ENCODE results near the gene CSTPP1.
"Not testable (repeated sequence)": the region's sequence is repeated elsewhere in the genome, so short reads cannot be mapped to it uniquely, and the experiment has no call there.

CSTPP1 gene

GRCh38 chr11:46987183-46987582, 50.6 kb downstream of the CSTPP1 start:
- H3K9me3 Mint-ChIP-seq, result peaks cover 5 to 6% of the 10 kb centered on the region in 2 donors
- DNase-seq (no peak), ATAC-seq (no peak)
- peaks cover 5% of the 10 kb centered on the region for H3K4me1 Mint-ChIP-seq
- H3K27me3 Mint-ChIP-seq, result no peaks in the 10 kb centered on the region
- H3K27ac Mint-ChIP-seq, result no peak overlapping the region
- H3K4me3 Mint-ChIP-seq, result no peak overlapping the region

DNA sequence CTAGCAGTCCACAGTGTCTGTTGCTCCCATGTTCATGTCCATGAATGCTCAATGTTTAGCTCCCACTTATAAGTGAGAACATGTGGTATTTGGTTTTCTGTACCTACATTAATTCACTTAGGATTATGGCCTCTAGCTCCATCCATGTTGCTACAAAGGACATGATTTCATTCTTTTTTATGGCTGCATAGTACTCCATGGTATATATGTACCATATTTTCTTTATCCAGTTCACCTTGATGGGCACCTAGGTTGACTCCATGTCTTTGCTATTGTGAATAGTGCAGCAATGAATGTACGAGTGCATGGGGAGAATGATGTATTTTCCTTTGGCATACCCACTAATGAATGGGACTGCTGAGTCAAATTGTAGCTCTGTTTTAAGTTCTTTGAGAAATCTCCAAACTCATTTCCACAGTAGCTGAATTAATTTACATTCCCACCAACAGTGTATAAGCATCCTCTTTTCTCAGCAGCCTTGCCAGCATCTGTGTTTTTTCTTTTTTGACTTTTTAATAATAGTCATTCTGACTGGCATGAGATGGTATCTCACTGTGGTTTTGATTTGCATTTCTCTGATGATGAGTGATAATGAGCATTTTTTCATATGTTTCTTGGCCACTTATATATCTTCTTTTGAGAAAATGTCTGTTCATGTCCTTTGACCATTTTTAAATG, 53.4 kb downstream of the CSTPP1 start:
- not testable (repeated sequence) for H3K4me1 Mint-ChIP-seq, DNase-seq, H3K4me3 Mint-ChIP-seq, H3K27ac Mint-ChIP-seq, H3K27me3 Mint-ChIP-seq, H3K9me3 Mint-ChIP-seq, ATAC-seq

DNA sequence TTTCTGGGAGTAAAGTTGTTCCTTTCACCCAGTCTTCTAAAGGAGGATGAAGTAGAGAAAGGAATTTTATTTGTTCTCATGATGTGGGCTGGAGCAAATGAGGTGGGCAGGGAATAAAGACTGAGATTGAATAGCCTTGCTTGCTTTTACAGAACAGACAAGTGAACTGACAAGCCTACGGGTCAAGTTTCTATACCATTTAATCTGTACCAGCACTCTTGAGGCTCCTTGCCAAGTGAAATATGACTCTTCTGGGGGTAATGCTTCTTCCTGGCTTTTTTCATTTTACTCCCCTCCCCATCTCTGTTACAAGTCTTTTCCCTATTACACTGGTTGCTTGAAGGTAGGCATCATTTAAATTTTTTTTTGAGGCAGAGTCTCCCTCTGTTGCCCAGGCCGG, 54.8 kb downstream of the CSTPP1 start:
- Mint-ChIP-seq H3K27ac (no peak overlapping the region), H3K4me3 (no peak overlapping the region), H3K9me3 (peaks cover 6 to 9% of the 10 kb centered on the region in 2 donors), H3K4me1 (no peaks in the 10 kb centered on the region), H3K27me3 (no peaks in the 10 kb centered on the region)
- no peak for DNase-seq
- ATAC-seq, result no peak

GRCh38 chr11:46992386-46992785, 55.8 kb downstream of the CSTPP1 start:
- H3K27ac Mint-ChIP-seq, H3K4me1 Mint-ChIP-seq, ATAC-seq, H3K9me3 Mint-ChIP-seq, DNase-seq, H3K4me3 Mint-ChIP-seq, H3K27me3 Mint-ChIP-seq: not testable (repeated sequence)

- DNase-seq, H3K27ac Mint-ChIP-seq, H3K4me3 Mint-ChIP-seq, H3K9me3 Mint-ChIP-seq, ATAC-seq, H3K27me3 Mint-ChIP-seq: not testable (repeated sequence)
- H3K4me1 Mint-ChIP-seq, result peaks cover 33% of the 10 kb centered on the region
Observed at GRCh38 chr11:46997796-46998195, 61.2 kb downstream of the CSTPP1 start.

DNA sequence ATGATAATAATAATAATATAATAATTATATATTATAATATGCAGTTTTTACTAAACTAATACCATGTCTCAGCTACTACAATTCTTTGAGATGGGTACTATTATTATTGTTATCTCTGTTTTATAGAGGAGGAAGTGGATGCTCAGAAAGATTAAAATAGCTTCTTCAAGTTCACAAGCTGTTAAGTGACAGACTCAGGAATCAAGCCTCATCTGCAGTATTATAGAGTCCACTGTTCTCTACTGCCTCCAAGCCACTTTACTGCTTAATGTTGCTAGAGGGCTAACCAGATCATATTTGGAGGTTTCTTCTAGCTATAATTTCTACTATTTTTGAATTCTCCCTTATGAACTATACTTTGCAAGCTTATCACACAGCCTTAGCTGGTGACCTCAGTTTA, 62.7 kb downstream of the CSTPP1 start:
- H3K27me3 Mint-ChIP-seq, result no peaks in the 10 kb centered on the region
- peaks cover 47% of the 10 kb centered on the region for H3K4me1 Mint-ChIP-seq
- no peak overlapping the region for H3K27ac Mint-ChIP-seq
- ATAC-seq (no peak), DNase-seq (no peak)
- H3K4me3 Mint-ChIP-seq, result no peak overlapping the region
- H3K9me3 Mint-ChIP-seq, result no peaks in the 10 kb centered on the region

DNA sequence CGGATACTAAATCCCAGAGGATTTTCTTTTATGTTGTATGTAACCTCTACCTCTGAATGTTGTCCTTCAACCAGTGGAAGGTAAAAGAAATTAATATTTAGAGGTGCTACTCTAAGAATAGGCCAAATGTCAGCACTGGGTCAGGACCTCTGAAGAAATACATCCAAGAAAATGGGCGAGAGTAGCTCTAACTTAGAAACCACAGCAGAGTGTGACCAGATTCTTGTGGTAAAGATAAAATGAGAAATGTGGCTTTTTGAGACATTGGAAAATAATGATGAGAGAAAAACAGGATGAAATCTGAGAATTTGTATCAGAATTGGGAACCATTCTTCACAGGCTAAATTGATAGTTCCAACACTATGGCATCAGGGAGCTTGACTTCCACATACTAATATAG, 63.5 kb downstream of the CSTPP1 start:
- H3K27me3 Mint-ChIP-seq, result no peaks in the 10 kb centered on the region
- H3K4me1 Mint-ChIP-seq, result peaks cover 55% of the 10 kb centered on the region
- ATAC-seq (no peak), DNase-seq (no peak)
- H3K27ac Mint-ChIP-seq, result peak overlapping the region in 1 of 2 donors; percentile 41
- H3K9me3 Mint-ChIP-seq, result no peaks in the 10 kb centered on the region
- H3K4me3 Mint-ChIP-seq, result no peak overlapping the region

DNA sequence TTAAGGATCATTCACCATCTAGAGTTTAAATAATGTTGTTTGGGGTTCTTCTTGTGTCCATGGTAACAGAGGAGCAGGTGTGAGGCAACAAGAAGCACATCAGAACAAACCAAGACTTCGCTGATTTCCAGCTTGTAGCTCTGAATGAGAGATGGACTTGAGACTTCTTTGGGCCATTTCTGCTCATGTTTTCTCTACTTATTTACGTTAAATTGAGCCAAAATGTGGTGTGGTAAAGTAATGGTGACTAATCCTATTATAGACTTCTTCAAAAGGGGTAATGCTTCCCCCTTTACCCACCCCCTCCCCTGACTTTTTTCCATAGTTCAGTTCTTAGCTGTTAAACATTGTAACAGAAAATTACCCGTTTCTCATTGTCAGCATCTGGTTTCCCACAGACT, 65.2 kb downstream of the CSTPP1 start:
- no peak overlapping the region for H3K27ac Mint-ChIP-seq
- ATAC-seq, result peak; percentile 39
- no peaks in the 10 kb centered on the region for H3K27me3 Mint-ChIP-seq
- no peak for DNase-seq
- no peaks in the 10 kb centered on the region for H3K9me3 Mint-ChIP-seq
- H3K4me1 Mint-ChIP-seq, result peaks cover 57% of the 10 kb centered on the region
- no peak overlapping the region for H3K4me3 Mint-ChIP-seq

GRCh38 chr11:47002390-47002789, 65.8 kb downstream of the CSTPP1 start:
- DNase-seq (no peak), ATAC-seq (no peak)
- Mint-ChIP-seq H3K4me3 (no peak overlapping the region), H3K27ac (peak overlapping the region; percentile 24 to 53), H3K27me3 (no peaks in the 10 kb centered on the region), H3K9me3 (no peaks in the 10 kb centered on the region), H3K4me1 (peaks cover 57% of the 10 kb centered on the region)

GRCh38 chr11:47003180-47003877, 66.8 kb downstream of the CSTPP1 start:
- Mint-ChIP-seq H3K4me3 (peak overlapping the region in 1 of 2 donors; percentile 12), H3K9me3 (no peaks in the 10 kb centered on the region), H3K4me1 (peaks cover 51% of the 10 kb centered on the region), H3K27ac (peak overlapping the region in 1 of 2 donors; percentile 44), H3K27me3 (no peaks in the 10 kb centered on the region)
- ATAC-seq (peak; percentile 85), DNase-seq (peak; percentile 2 to 40)

- DNase-seq, result no peak
- H3K27me3 Mint-ChIP-seq, result no peaks in the 10 kb centered on the region
Observed at GRCh38 chr11:47004595-47005033, 68.1 kb downstream of the CSTPP1 start.

GRCh38 chr11:47005441-47005840, 68.9 kb downstream of the CSTPP1 start:
- Mint-ChIP-seq H3K4me1 (peaks cover 40% of the 10 kb centered on the region), H3K27me3 (no peaks in the 10 kb centered on the region), H3K4me3 (no peak overlapping the region), H3K9me3 (no peaks in the 10 kb centered on the region), H3K27ac (no peak overlapping the region)
- DNase-seq, result no peak
- no peak for ATAC-seq

More at GRCh38 chr11:47004595-47005033, 68.1 kb downstream of the CSTPP1 start:
- Mint-ChIP-seq H3K4me1 (peaks cover 48% of the 10 kb centered on the region), H3K27ac (no peak overlapping the region), H3K9me3 (no peaks in the 10 kb centered on the region), H3K4me3 (peak overlapping the region in 1 of 2 donors; percentile 27)
- ATAC-seq, result no peak

- Mint-ChIP-seq H3K27ac (no peak overlapping the region), H3K4me1 (peaks cover 25% of the 10 kb centered on the region), H3K9me3 (no peaks in the 10 kb centered on the region), H3K4me3 (no peak overlapping the region), H3K27me3 (no peaks in the 10 kb centered on the region)
- DNase-seq (no peak), ATAC-seq (no peak)
Observed at GRCh38 chr11:47007579-47007978, 71.0 kb downstream of the CSTPP1 start.

GRCh38 chr11:47010179-47010578, 73.6 kb downstream of the CSTPP1 start:
- DNase-seq (no peak), ATAC-seq (no peak)
- Mint-ChIP-seq H3K4me1 (peaks cover under 1% of the 10 kb centered on the region), H3K27me3 (no peaks in the 10 kb centered on the region), H3K27ac (no peak overlapping the region), H3K4me3 (no peak overlapping the region), H3K9me3 (no peaks in the 10 kb centered on the region)

DNA sequence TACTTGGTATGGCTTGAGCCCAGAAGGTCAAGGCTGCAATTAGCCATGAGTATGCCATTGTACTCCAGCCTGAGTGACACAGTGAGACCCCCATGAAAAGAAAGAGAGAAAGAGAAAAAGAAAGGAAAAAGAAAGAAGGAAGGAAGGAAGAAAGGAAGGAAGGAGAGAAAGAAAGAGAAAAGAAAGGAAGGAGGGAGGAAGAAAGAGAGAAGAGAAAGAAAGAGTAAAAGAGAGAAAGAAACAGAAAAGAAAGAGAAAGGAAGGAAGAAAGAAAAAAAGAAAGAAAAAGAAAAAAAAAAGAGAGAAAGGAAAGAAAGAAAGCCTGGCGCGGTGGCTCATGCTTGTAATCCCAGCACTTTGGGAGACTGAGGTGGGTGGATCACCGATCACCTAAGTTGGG, 77.5 kb downstream of the CSTPP1 start:
- peak overlapping the region in 1 of 2 donors; percentile 5 for H3K27ac Mint-ChIP-seq
- H3K4me3 Mint-ChIP-seq, result no peak overlapping the region
- H3K4me1 Mint-ChIP-seq, result no peaks in the 10 kb centered on the region
- DNase-seq (no peak), ATAC-seq (no peak)
- no peaks in the 10 kb centered on the region for H3K9me3 Mint-ChIP-seq
- H3K27me3 Mint-ChIP-seq, result no peaks in the 10 kb centered on the region

DNA sequence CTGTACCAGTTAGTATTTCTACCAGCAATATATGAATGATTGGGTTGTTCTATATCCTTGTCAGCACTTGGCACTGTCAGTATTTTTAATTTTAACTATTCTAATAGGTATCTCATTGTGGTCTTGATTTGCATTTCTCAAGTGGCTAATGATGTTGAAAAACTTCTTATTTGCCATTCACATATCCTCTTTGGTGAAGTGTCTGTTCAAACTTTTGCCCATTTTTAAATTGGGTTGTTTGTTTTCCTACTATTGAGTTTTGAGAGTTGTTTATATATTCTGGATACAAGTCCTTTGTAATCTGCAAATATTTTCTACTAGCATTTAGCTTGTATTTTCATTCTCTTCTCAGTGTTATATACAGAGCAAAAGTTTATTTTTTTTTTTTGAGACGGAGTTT, 82.1 kb downstream of the CSTPP1 start:
- ATAC-seq (no peak), DNase-seq (no peak)
- no peak overlapping the region for H3K27ac Mint-ChIP-seq
- no peak overlapping the region for H3K4me3 Mint-ChIP-seq
- H3K9me3 Mint-ChIP-seq, result no peaks in the 10 kb centered on the region
- H3K4me1 Mint-ChIP-seq, result no peaks in the 10 kb centered on the region
- no peaks in the 10 kb centered on the region for H3K27me3 Mint-ChIP-seq

Measured in stimulated activated naive CD8-positive, alpha-beta T cell treated with anti-CD3 and anti-CD28 coated beads, Interleukin-15, amount 100 ng/mL, for 72 hours (primary cell).